Measurements from ENCODE around the gene ALDH2.
"Not testable (repeated sequence)": the region's sequence is repeated elsewhere in the genome, so short reads cannot be mapped to it uniquely, and the experiment has no call there.

ALDH2 gene

GRCh38 chr12:111828338-111828979, 61.7 kb downstream of the ALDH2 start:
- DNase-seq = no peak

- DNase-seq = not testable (repeated sequence)
Measured at GRCh38 chr12:111829635-111830034, 62.9 kb downstream of the ALDH2 start.

- peak; percentile 22 for DNase-seq
Measured at GRCh38 chr12:111834740-111835386, 68.1 kb downstream of the ALDH2 start.

- DNase-seq = not testable (repeated sequence)
Measured at GRCh38 chr12:111835531-111836181, 68.9 kb downstream of the ALDH2 start.

- DNase-seq = peak; percentile 17
Measured at GRCh38 chr12:111838353-111838752, 71.6 kb downstream of the ALDH2 start.

GRCh38 chr12:111840807-111841206, 74.1 kb downstream of the ALDH2 start:
- DNase-seq = no peak

GRCh38 chr12:111841236-111841749, 74.6 kb downstream of the ALDH2 start:
- no peak for DNase-seq

- peak; percentile 96 for DNase-seq
Measured at GRCh38 chr12:111841750-111842555, 75.2 kb downstream of the ALDH2 start, which contains the start of gene MAPKAPK5. MAPKAPK5 (plus strand) TSS chr12:111842228; CDS start chr12:111842734, 506 bp downstream.

GRCh38 chr12:111842556-111843396, 76.0 kb downstream of the ALDH2 start:
- no peak for DNase-seq

- DNase-seq = peak; percentile 75
Measured at GRCh38 chr12:111846016-111846415, 79.3 kb downstream of the ALDH2 start.

GRCh38 chr12:111850526-111850925, 83.8 kb downstream of the ALDH2 start:
- no peak for DNase-seq

GRCh38 chr12:111858186-111858585, 91.5 kb downstream of the ALDH2 start:
- no peak for DNase-seq

GRCh38 chr12:111858778-111859177, 92.0 kb downstream of the ALDH2 start:
- no peak for DNase-seq

- no peak for DNase-seq
Measured at GRCh38 chr12:111864913-111865312, 98.2 kb downstream of the ALDH2 start.

All from NCI-H2171 (cell line).